ENCODE measurements around the gene COL6A3. TPM values are rescaled to one million over a fixed set of nuclear protein-coding genes. Genes with fewer than 3 reads are reported as not detected.

Gene COL6A3
- total RNA-seq, 2 experiments from 2014 or later, result 0.90 to 1.3 TPM

GRCh38 chr2:237319887-237320286 is 94.1 kb downstream of the COL6A3 start:
- H3K4me1 Mint-ChIP-seq, result no peaks in the 10 kb centered on the region
- peaks cover 2% of the 10 kb centered on the region for H3K27me3 Mint-ChIP-seq
- no peaks in the 10 kb centered on the region for H3K36me3 Mint-ChIP-seq (ENCODE audit: low read depth)
- H3K27ac Mint-ChIP-seq, result no peak overlapping the region
- ChIA-PET POLR2A (no interaction called here), CTCF (no interaction called here)
- H3K9me3 Mint-ChIP-seq, result no peaks in the 10 kb centered on the region
- no peak for DNase-seq
- H3K4me3 Mint-ChIP-seq, result no peak overlapping the region

- no peak for DNase-seq
- no peaks in the 10 kb centered on the region for H3K36me3 Mint-ChIP-seq (ENCODE audit: low read depth)
- ChIA-PET POLR2A (no interaction called here), CTCF (no interaction called here)
- H3K4me3 Mint-ChIP-seq, result no peak overlapping the region
- no peaks in the 10 kb centered on the region for H3K4me1 Mint-ChIP-seq
- H3K9me3 Mint-ChIP-seq, result no peaks in the 10 kb centered on the region
- H3K27me3 Mint-ChIP-seq, result peaks cover 2% of the 10 kb centered on the region
- no peak overlapping the region for H3K27ac Mint-ChIP-seq
These were observed 94.7 kb downstream of the COL6A3 start for GRCh38 chr2:237319086-237319820.

- no peaks in the 10 kb centered on the region for H3K9me3 Mint-ChIP-seq
- H3K4me3 Mint-ChIP-seq, result no peak overlapping the region
- ChIA-PET POLR2A (no interaction called here), CTCF (no interaction called here)
- no peaks in the 10 kb centered on the region for H3K36me3 Mint-ChIP-seq (ENCODE audit: low read depth)
- DNase-seq, result no peak
- H3K27me3 Mint-ChIP-seq, result peaks cover 2% of the 10 kb centered on the region
- H3K4me1 Mint-ChIP-seq, result no peaks in the 10 kb centered on the region
- H3K27ac Mint-ChIP-seq, result no peak overlapping the region
These were observed 97.6 kb downstream of the COL6A3 start for GRCh38 chr2:237316339-237316738.

- DNase-seq, result no peak
- CTCF ChIA-PET, result no interaction called here
- H3K27me3 Mint-ChIP-seq, result no peaks in the 10 kb centered on the region
These were observed 98.1 kb downstream of the COL6A3 start for GRCh38 chr2:237315829-237316225.

GRCh38 chr2:237315170-237315828 is 98.7 kb downstream of the COL6A3 start:
- POLR2A ChIA-PET, result no interaction called here
- Mint-ChIP-seq H3K27me3 (no peaks in the 10 kb centered on the region), H3K4me1 (no peaks in the 10 kb centered on the region), H3K4me3 (no peak overlapping the region), H3K36me3 (ENCODE audit: low read depth) (no peaks in the 10 kb centered on the region), H3K9me3 (no peaks in the 10 kb centered on the region), H3K27ac (no peak overlapping the region)
- CTCF ChIA-PET, result no interaction called here
- DNase-seq, result no peak

More at GRCh38 chr2:237315829-237316225, 98.1 kb downstream of the COL6A3 start:
- H3K27ac Mint-ChIP-seq, result no peak overlapping the region
- POLR2A ChIA-PET, result no interaction called here
- no peak overlapping the region for H3K4me3 Mint-ChIP-seq
- H3K4me1 Mint-ChIP-seq, result no peaks in the 10 kb centered on the region
- no peaks in the 10 kb centered on the region for H3K36me3 Mint-ChIP-seq (ENCODE audit: low read depth)
- no peaks in the 10 kb centered on the region for H3K9me3 Mint-ChIP-seq

- CTCF ChIA-PET, result no interaction called here
- H3K27me3 Mint-ChIP-seq, result no peaks in the 10 kb centered on the region
These were observed 99.3 kb downstream of the COL6A3 start for GRCh38 chr2:237314681-237315080.

GRCh38 chr2:237314198-237314597 is 99.8 kb downstream of the COL6A3 start:
- no peak overlapping the region for H3K4me3 Mint-ChIP-seq
- H3K36me3 Mint-ChIP-seq (ENCODE audit: low read depth), result no peaks in the 10 kb centered on the region
- no peak overlapping the region for H3K27ac Mint-ChIP-seq
- H3K4me1 Mint-ChIP-seq, result no peaks in the 10 kb centered on the region
- H3K9me3 Mint-ChIP-seq, result no peaks in the 10 kb centered on the region
- H3K27me3 Mint-ChIP-seq, result no peaks in the 10 kb centered on the region
- DNase-seq, result no peak
- POLR2A ChIA-PET, result no interaction called here
- CTCF ChIA-PET, result no interaction called here

More at GRCh38 chr2:237314681-237315080, 99.3 kb downstream of the COL6A3 start:
- Mint-ChIP-seq H3K9me3 (no peaks in the 10 kb centered on the region), H3K36me3 (ENCODE audit: low read depth) (no peaks in the 10 kb centered on the region), H3K4me1 (no peaks in the 10 kb centered on the region), H3K4me3 (no peak overlapping the region), H3K27ac (no peak overlapping the region)
- DNase-seq, result no peak
- POLR2A ChIA-PET, result no interaction called here

GRCh38 chr2:237312021-237312755 is 101.8 kb downstream of the COL6A3 start:
- POLR2A ChIA-PET, result no interaction called here
- Mint-ChIP-seq H3K4me3 (no peak overlapping the region), H3K27me3 (peaks cover 3% of the 10 kb centered on the region), H3K36me3 (ENCODE audit: low read depth) (no peaks in the 10 kb centered on the region), H3K9me3 (no peaks in the 10 kb centered on the region), H3K4me1 (no peaks in the 10 kb centered on the region), H3K27ac (no peak overlapping the region)
- CTCF ChIA-PET, result no interaction called here
- no peak for DNase-seq

GRCh38 chr2:237310515-237311114 is 103.3 kb downstream of the COL6A3 start:
- no peaks in the 10 kb centered on the region for H3K9me3 Mint-ChIP-seq
- POLR2A ChIA-PET, result no interaction called here
- H3K27ac Mint-ChIP-seq, result no peak overlapping the region
- DNase-seq, result no peak
- no peaks in the 10 kb centered on the region for H3K36me3 Mint-ChIP-seq (ENCODE audit: low read depth)
- no peaks in the 10 kb centered on the region for H3K4me1 Mint-ChIP-seq
- peaks cover 3% of the 10 kb centered on the region for H3K27me3 Mint-ChIP-seq
- CTCF ChIA-PET, result no interaction called here
- no peak overlapping the region for H3K4me3 Mint-ChIP-seq

- Mint-ChIP-seq H3K4me1 (no peaks in the 10 kb centered on the region), H3K4me3 (no peak overlapping the region), H3K27me3 (peaks cover 3% of the 10 kb centered on the region), H3K27ac (no peak overlapping the region), H3K9me3 (peaks cover 2% of the 10 kb centered on the region), H3K36me3 (ENCODE audit: low read depth) (no peaks in the 10 kb centered on the region)
- ChIA-PET POLR2A (no interaction called here), CTCF (no interaction called here)
- DNase-seq, result no peak
These were observed 104.5 kb downstream of the COL6A3 start for GRCh38 chr2:237309416-237309815.

- ChIA-PET POLR2A (no interaction called here), CTCF (no interaction called here)
These were observed 105.0 kb downstream of the COL6A3 start for GRCh38 chr2:237309011-237309410.

GRCh38 chr2:237307474-237307873 is 106.5 kb downstream of the COL6A3 start:
- peaks cover 6% of the 10 kb centered on the region for H3K9me3 Mint-ChIP-seq
- H3K4me1 Mint-ChIP-seq, result no peaks in the 10 kb centered on the region
- H3K27ac Mint-ChIP-seq, result no peak overlapping the region
- no peaks in the 10 kb centered on the region for H3K36me3 Mint-ChIP-seq (ENCODE audit: low read depth)
- ChIA-PET POLR2A (no interaction called here), CTCF (no interaction called here)
- H3K27me3 Mint-ChIP-seq, result peaks cover 5% of the 10 kb centered on the region
- DNase-seq, result no peak
- no peak overlapping the region for H3K4me3 Mint-ChIP-seq

More at GRCh38 chr2:237309011-237309410, 105.0 kb downstream of the COL6A3 start:
- peaks cover 2% of the 10 kb centered on the region for H3K9me3 Mint-ChIP-seq
- H3K4me1 Mint-ChIP-seq, result no peaks in the 10 kb centered on the region
- DNase-seq, result no peak
- H3K27me3 Mint-ChIP-seq, result peaks cover 3% of the 10 kb centered on the region
- no peaks in the 10 kb centered on the region for H3K36me3 Mint-ChIP-seq (ENCODE audit: low read depth)
- no peak overlapping the region for H3K4me3 Mint-ChIP-seq
- no peak overlapping the region for H3K27ac Mint-ChIP-seq

GRCh38 chr2:237306787-237307170 is 107.2 kb downstream of the COL6A3 start:
- POLR2A ChIA-PET, result no interaction called here
- Mint-ChIP-seq H3K27me3 (peaks cover 6% of the 10 kb centered on the region), H3K27ac (no peak overlapping the region), H3K9me3 (peaks cover 8% of the 10 kb centered on the region), H3K36me3 (ENCODE audit: low read depth) (no peaks in the 10 kb centered on the region), H3K4me1 (no peaks in the 10 kb centered on the region), H3K4me3 (no peak overlapping the region)
- CTCF ChIA-PET, result no interaction called here
- DNase-seq, result no peak

All from activated CD4-positive, alpha-beta memory T cell treated with anti-CD3 and anti-CD28 coated beads, Interleukin-2, amount 10 ng/mL, durations not matched to agents 7 days and 5 days (primary cell).